Large intestine (tissue), 3 donors: ENCODE results near the gene GPR18. TPM values are rescaled to one million over a fixed set of nuclear protein-coding genes. Genes with fewer than 3 reads are reported as not detected.
A peak's percentile ranks its signal among the peaks of the same experiment; 100 is the strongest.

Experiments used
- DNase-seq, 2 donors: peaks; one replicate each; pipeline versions ENCODE4 v3.0.0 to v3.0.0-alpha.2; 2013
- H3K27ac ChIP-seq: one replicate; pipeline ENCODE4 v1.5.1; 2013; ENCODE audit warnings: low read length
- H3K27me3 ChIP-seq: 2 replicates; pipeline ENCODE4 v1.6.1; 2013; ENCODE audit warnings: low read length; ENCODE audit not compliant: control insufficient read depth, insufficient read depth
- H3K36me3 ChIP-seq: 2 replicates; pipeline ENCODE4 v1.6.1; 2013; ENCODE audit warnings: low read length; ENCODE audit not compliant: control insufficient read depth, insufficient read depth
- H3K4me1 ChIP-seq: one replicate; pipeline ENCODE4 v1.6.1; 2013; ENCODE audit warnings: low read length; ENCODE audit not compliant: control insufficient read depth, insufficient read depth
- H3K4me3 ChIP-seq: one replicate; pipeline ENCODE4 v1.5.1; 2013; ENCODE audit warnings: low read length
- H3K9me3 ChIP-seq: one replicate; pipeline ENCODE4 v1.6.1; 2013; ENCODE audit warnings: mild to moderate bottlenecking, low read depth, low read length, moderate library complexity; ENCODE audit not compliant: control insufficient read depth
- WGBS: methylation state at CpG from one replicate; pipeline ENCODE4 v1.1.5; 2013; ENCODE audit warnings: low lambda C conversion rate; ENCODE audit not compliant: insufficient coverage; 5-methylcytosine and 5-hydroxymethylcytosine counted together
- polyA plus RNA-seq: library from polyadenylated mRNA; unstranded; fragments of 120-200 nt; gene quantifications from one replicate; pipeline ENCODE4 v1.2.1, GENCODE V29; 2013

GPR18 gene
- polyA plus RNA-seq, 1 donor: 0.94 TPM

GRCh38 chr13:99267927-99268326 lies 9.7 kb upstream of the GPR18 start:
- H3K27ac ChIP-seq: no peak overlapping the region
- peaks cover 9% of the 10 kb centered on the region for H3K36me3 ChIP-seq
- H3K4me3 ChIP-seq: no peak overlapping the region

GRCh38 chr13:99266827-99267226 lies 8.6 kb upstream of the GPR18 start:
- Histone ChIP-seq H3K9me3 (no peaks in the 10 kb centered on the region), H3K4me1 (no peaks in the 10 kb centered on the region), H3K4me3 (no peak overlapping the region), H3K27me3 (no peaks in the 10 kb centered on the region), H3K36me3 (peaks cover 9% of the 10 kb centered on the region), H3K27ac (no peak overlapping the region)
- 100% methylated on average over 2 of the region's 6 CpGs for WGBS
- DNase-seq: no peak

More at GRCh38 chr13:99267927-99268326, 9.7 kb upstream of the GPR18 start:
- no peaks in the 10 kb centered on the region for H3K4me1 ChIP-seq
- H3K27me3 ChIP-seq: no peaks in the 10 kb centered on the region
- no CpG with 5 or more reads among the region's 4 CpGs for WGBS
- no peak for DNase-seq
- H3K9me3 ChIP-seq: peaks cover 3% of the 10 kb centered on the region

GRCh38 chr13:99265821-99266426 lies 7.7 kb upstream of the GPR18 start:
- peaks cover 9% of the 10 kb centered on the region for H3K36me3 ChIP-seq
- no peaks in the 10 kb centered on the region for H3K9me3 ChIP-seq
- no peaks in the 10 kb centered on the region for H3K4me1 ChIP-seq
- H3K27ac ChIP-seq: no peak overlapping the region
- DNase-seq: peak; percentile 28 to 32
- H3K4me3 ChIP-seq: no peak overlapping the region
- no peaks in the 10 kb centered on the region for H3K27me3 ChIP-seq
- WGBS: 100% methylated on average over 1 of the region's 3 CpGs

- DNase-seq: no peak
- Histone ChIP-seq H3K9me3 (no peaks in the 10 kb centered on the region), H3K27me3 (no peaks in the 10 kb centered on the region), H3K36me3 (peaks cover 9% of the 10 kb centered on the region), H3K27ac (no peak overlapping the region), H3K4me1 (no peaks in the 10 kb centered on the region), H3K4me3 (no peak overlapping the region)
- no CpG with 5 or more reads among the region's 8 CpGs for WGBS
These were observed 7.1 kb upstream of the GPR18 start for GRCh38 chr13:99265162-99265800.

GRCh38 chr13:99264051-99264450 lies 5.9 kb upstream of the GPR18 start:
- Histone ChIP-seq H3K4me3 (no peak overlapping the region), H3K4me1 (no peaks in the 10 kb centered on the region), H3K36me3 (peaks cover 8% of the 10 kb centered on the region), H3K27ac (no peak overlapping the region), H3K27me3 (no peaks in the 10 kb centered on the region), H3K9me3 (no peaks in the 10 kb centered on the region)
- WGBS: no CpG with 5 or more reads among the region's 1 CpG
- no peak for DNase-seq

- peaks cover 6% of the 10 kb centered on the region for H3K36me3 ChIP-seq
- WGBS: 84% methylated on average over 6 of the region's 7 CpGs
- H3K27ac ChIP-seq: no peak overlapping the region
- H3K27me3 ChIP-seq: no peaks in the 10 kb centered on the region
- H3K4me1 ChIP-seq: no peaks in the 10 kb centered on the region
- H3K4me3 ChIP-seq: no peak overlapping the region
- no peak for DNase-seq
- no peaks in the 10 kb centered on the region for H3K9me3 ChIP-seq
These were observed 5.1 kb upstream of the GPR18 start for GRCh38 chr13:99263126-99263785.

GRCh38 chr13:99261059-99261458 lies 2.9 kb upstream of the GPR18 start:
- Histone ChIP-seq H3K4me1 (no peaks in the 10 kb centered on the region), H3K36me3 (peaks cover 5% of the 10 kb centered on the region), H3K27me3 (no peaks in the 10 kb centered on the region), H3K4me3 (no peak overlapping the region), H3K9me3 (no peaks in the 10 kb centered on the region), H3K27ac (no peak overlapping the region)
- no peak for DNase-seq
- WGBS: no CpG with 5 or more reads among the region's 1 CpG

GRCh38 chr13:99260216-99260615 lies 2.0 kb upstream of the GPR18 start:
- no peak for DNase-seq
- Histone ChIP-seq H3K36me3 (peaks cover 11% of the 10 kb centered on the region), H3K4me1 (no peaks in the 10 kb centered on the region), H3K27me3 (no peaks in the 10 kb centered on the region), H3K4me3 (no peak overlapping the region), H3K9me3 (no peaks in the 10 kb centered on the region), H3K27ac (no peak overlapping the region)
- WGBS: no CpG with 5 or more reads among the region's 5 CpGs

- 94% methylated on average over 2 of the region's 3 CpGs for WGBS
- H3K27ac ChIP-seq: no peak overlapping the region
These were observed 767 bp upstream of the GPR18 start for GRCh38 chr13:99258946-99259345.

GRCh38 chr13:99257291-99257690 lies 888 bp downstream of the GPR18 start:
- H3K27me3 ChIP-seq: no peaks in the 10 kb centered on the region
- peaks cover 15% of the 10 kb centered on the region for H3K36me3 ChIP-seq
- H3K9me3 ChIP-seq: no peaks in the 10 kb centered on the region
- no peak for DNase-seq
- no peak overlapping the region for H3K4me3 ChIP-seq
- 100% methylated on average over 1 of the region's 2 CpGs for WGBS
- H3K27ac ChIP-seq: no peak overlapping the region
- H3K4me1 ChIP-seq: no peaks in the 10 kb centered on the region

More at GRCh38 chr13:99258946-99259345, 767 bp upstream of the GPR18 start:
- H3K36me3 ChIP-seq: peaks cover 16% of the 10 kb centered on the region
- DNase-seq: no peak
- H3K27me3 ChIP-seq: no peaks in the 10 kb centered on the region
- no peaks in the 10 kb centered on the region for H3K4me1 ChIP-seq
- H3K4me3 ChIP-seq: no peak overlapping the region
- H3K9me3 ChIP-seq: no peaks in the 10 kb centered on the region
